Skeletal muscle tissue (tissue), 4 donors: ENCODE data around the gene AIDA. TPM values are rescaled to one million over a fixed set of nuclear protein-coding genes. Genes with fewer than 3 reads are reported as not detected.
A peak's percentile ranks its signal among the peaks of the same experiment; 100 is the strongest.

ENCODE experiments used
- H3K27ac ChIP-seq: one replicate; pipeline ENCODE4 v1.7.0; 2013; ENCODE audit warnings: mild to moderate bottlenecking, low read depth, low read length, inconsistent platforms
- H3K27me3 ChIP-seq, 3 donors: one replicate each; pipeline ENCODE4 v1.7.0; 2013; ENCODE audit warnings: low read length in 3 of 3; ENCODE audit not compliant: control insufficient read depth in 3 of 3, insufficient read depth in 3 of 3
- H3K36me3 ChIP-seq, 3 donors: one replicate each; pipeline ENCODE4 v1.7.0; 2013; ENCODE audit warnings: low read length in 3 of 3; ENCODE audit not compliant: control insufficient read depth in 3 of 3, insufficient read depth in 3 of 3
- H3K4me1 ChIP-seq, 3 donors: one replicate each; pipeline ENCODE4 v1.7.0; 2013; ENCODE audit warnings: low read length in 3 of 3, mild to moderate bottlenecking in 3 of 3; ENCODE audit not compliant: control insufficient read depth in 3 of 3, insufficient read depth in 3 of 3
- H3K4me3 ChIP-seq, 3 donors: one replicate each; pipeline ENCODE4 v1.7.0; 2013; ENCODE audit warnings: low read length in 3 of 3
- H3K9ac ChIP-seq, 3 donors: one replicate each; pipeline ENCODE4 v1.7.0; 2013; ENCODE audit warnings: low read length in 3 of 3, mild to moderate bottlenecking in 3 of 3, moderate library complexity in 2 of 3, low read depth in 1 of 3
- H3K9me3 ChIP-seq, 3 donors: one replicate each; pipeline ENCODE4 v1.7.0; 2013; ENCODE audit warnings: low read length in 3 of 3; ENCODE audit not compliant: control insufficient read depth in 3 of 3
- total RNA-seq: library from RNA; depleted of rRNA; stranded (reverse); fragments of >200 nt; gene quantifications from one replicate; pipeline ENCODE4 v1.2.3, GENCODE V29; 2014
- donor health status: Osteomylitis.

AIDA gene
- total RNA-seq, 1 donor from 2014 or later, result 34.4 TPM

- H3K4me3 ChIP-seq, result no peak overlapping the region
- no peaks in the 10 kb centered on the region for H3K9me3 ChIP-seq
- no peaks in the 10 kb centered on the region for H3K4me1 ChIP-seq
- no peak overlapping the region for H3K27ac ChIP-seq
- H3K9ac ChIP-seq, result no peak overlapping the region
- H3K27me3 ChIP-seq, result no peaks in the 10 kb centered on the region
- H3K36me3 ChIP-seq, result peaks cover 30 to 87% (median 84%) of the 10 kb centered on the region in 3 donors
Observed at GRCh38 chr1:222654849-222655248, 57.4 kb downstream of the AIDA start.

DNA sequence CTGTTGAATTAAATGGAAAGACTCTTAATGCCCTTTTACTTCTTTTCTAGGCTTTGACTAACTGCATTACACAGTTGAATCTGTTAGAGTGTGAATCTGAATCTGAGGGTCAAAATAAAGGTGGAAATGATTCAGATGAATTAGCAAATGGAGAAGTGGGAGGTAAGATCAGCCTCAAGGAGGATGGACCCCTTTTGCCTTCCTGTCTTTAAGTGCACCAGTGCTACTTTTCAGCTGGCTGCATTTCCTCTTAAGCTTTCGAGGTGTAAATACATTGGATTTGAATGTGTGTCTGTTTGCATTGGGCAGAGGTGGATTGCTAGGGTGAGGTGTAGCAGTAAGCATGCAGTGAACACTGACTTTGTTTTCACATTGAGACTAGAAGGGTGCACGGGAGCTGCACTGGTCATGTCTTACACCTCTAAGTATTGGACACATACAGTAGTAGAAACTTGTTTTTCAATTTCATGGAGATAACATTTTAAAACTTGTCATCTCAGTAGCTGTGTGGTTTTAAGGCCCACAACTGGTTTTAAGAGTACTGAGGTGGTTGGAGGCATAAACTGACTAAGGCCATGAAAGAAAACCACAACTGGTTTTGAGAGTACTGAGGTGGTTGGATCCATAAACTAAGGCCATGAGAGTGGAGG, 59.0 kb downstream of the AIDA start:
- Histone ChIP-seq H3K27me3 (no peaks in the 10 kb centered on the region), H3K27ac (no peak overlapping the region), H3K4me1 (no peaks in the 10 kb centered on the region), H3K9ac (no peak overlapping the region), H3K9me3 (no peaks in the 10 kb centered on the region), H3K36me3 (peaks cover 25 to 77% (median 73%) of the 10 kb centered on the region in 3 donors), H3K4me3 (no peak overlapping the region)

GRCh38 chr1:222652676-222653075, 59.6 kb downstream of the AIDA start:
- H3K36me3 ChIP-seq, result peaks cover 25 to 72% (median 70%) of the 10 kb centered on the region in 3 donors
- H3K27me3 ChIP-seq, result no peaks in the 10 kb centered on the region
- H3K9me3 ChIP-seq, result no peaks in the 10 kb centered on the region
- no peak overlapping the region for H3K27ac ChIP-seq
- H3K4me1 ChIP-seq, result no peaks in the 10 kb centered on the region
- H3K9ac ChIP-seq, result no peak overlapping the region
- no peak overlapping the region for H3K4me3 ChIP-seq

- H3K4me3 ChIP-seq, result peak overlapping the region; percentile 96 to 99 (median 98)
- H3K9me3 ChIP-seq, result no peaks in the 10 kb centered on the region
- H3K4me1 ChIP-seq, result peaks cover 6 to 22% (median 15%) of the 10 kb centered on the region in 3 donors
- peaks cover 2 to 17% (median 8%) of the 10 kb centered on the region in 3 donors for H3K36me3 ChIP-seq
- H3K9ac ChIP-seq, result peak overlapping the region; percentile 99
- H3K27ac ChIP-seq, result peak overlapping the region; percentile 96
- H3K27me3 ChIP-seq, result no peaks in the 10 kb centered on the region
Observed at GRCh38 chr1:222644636-222644980, 67.7 kb downstream of the AIDA start.

DNA sequence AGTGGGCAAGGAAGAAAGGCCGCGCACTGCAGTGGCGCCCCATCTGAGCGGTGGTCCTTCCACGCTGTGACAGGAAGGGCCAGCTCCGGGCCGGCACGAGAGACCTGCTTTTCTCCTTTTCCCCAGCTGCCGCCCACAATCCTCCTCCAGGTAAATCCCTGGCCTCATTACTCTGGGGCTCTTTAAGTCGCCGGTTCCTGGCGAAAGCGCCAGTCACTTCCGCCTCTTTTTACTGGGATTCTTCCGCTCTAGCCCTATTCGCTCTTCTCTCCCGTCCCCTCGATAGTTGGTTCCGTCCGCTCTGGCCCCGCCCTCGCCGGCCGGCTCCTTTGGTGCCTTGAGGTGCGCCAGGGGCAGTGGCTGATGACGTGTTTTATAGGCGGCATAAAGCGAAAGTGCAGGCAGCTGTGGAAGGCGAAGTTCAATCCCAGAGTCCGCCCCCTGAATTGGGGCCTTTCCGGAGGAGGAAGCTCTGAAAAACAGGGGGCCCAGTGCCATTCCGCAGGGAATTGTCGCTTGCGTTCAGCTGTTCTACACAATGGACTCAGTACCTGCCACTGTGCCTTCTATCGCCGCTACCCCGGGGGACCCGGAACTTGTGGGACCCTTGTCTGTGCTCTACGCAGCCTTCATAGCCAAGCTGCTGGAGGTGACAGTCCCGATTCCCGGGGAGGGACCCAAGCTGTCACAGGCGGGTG, 68.2 kb downstream of the AIDA start:
- Histone ChIP-seq H3K4me3 (peak overlapping the region; percentile 96 to 99 (median 98)), H3K4me1 (peaks cover 6 to 22% (median 15%) of the 10 kb centered on the region in 3 donors), H3K27me3 (no peaks in the 10 kb centered on the region), H3K36me3 (peaks cover 2 to 20% (median 9%) of the 10 kb centered on the region in 3 donors), H3K9me3 (no peaks in the 10 kb centered on the region), H3K9ac (peak overlapping the region; percentile 99), H3K27ac (peak overlapping the region; percentile 96)

DNA sequence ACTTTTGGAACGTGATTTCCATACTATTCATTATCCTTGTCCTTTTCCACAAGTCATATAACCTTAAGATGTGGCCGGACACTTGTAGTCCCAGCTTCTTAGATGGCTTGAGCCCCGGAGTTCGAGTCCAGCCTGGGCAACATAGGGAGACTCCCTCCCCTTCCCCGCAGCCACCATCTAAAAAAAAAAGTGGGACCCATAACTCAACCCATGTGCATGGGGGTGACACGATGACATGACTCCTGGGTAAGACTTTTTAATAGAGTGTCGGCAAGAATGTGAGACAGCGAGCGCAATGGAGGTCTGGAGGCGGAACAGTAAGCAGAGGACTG, 68.7 kb downstream of the AIDA start:
- Histone ChIP-seq H3K27ac (peak overlapping the region; percentile 96), H3K4me3 (peak overlapping the region; percentile 96 to 99 (median 98)), H3K4me1 (peaks cover 6 to 22% (median 15%) of the 10 kb centered on the region in 3 donors), H3K9me3 (no peaks in the 10 kb centered on the region), H3K27me3 (no peaks in the 10 kb centered on the region), H3K36me3 (peaks cover 2 to 20% (median 9%) of the 10 kb centered on the region in 3 donors), H3K9ac (peak overlapping the region; percentile 99)

- Histone ChIP-seq H3K36me3 (peaks cover 2 to 17% (median 9%) of the 10 kb centered on the region in 3 donors), H3K9ac (no peak overlapping the region), H3K27ac (no peak overlapping the region), H3K9me3 (no peaks in the 10 kb centered on the region), H3K4me1 (peaks cover 6 to 22% (median 15%) of the 10 kb centered on the region in 3 donors), H3K27me3 (no peaks in the 10 kb centered on the region), H3K4me3 (no peak overlapping the region)
Observed at GRCh38 chr1:222642468-222642867, 69.8 kb downstream of the AIDA start.

- no peaks in the 10 kb centered on the region for H3K27me3 ChIP-seq
- peaks cover 6 to 22% (median 15%) of the 10 kb centered on the region in 3 donors for H3K4me1 ChIP-seq
- no peaks in the 10 kb centered on the region for H3K9me3 ChIP-seq
- H3K4me3 ChIP-seq, result no peak overlapping the region
- no peak overlapping the region for H3K27ac ChIP-seq
- peaks cover 2 to 14% (median 9%) of the 10 kb centered on the region in 3 donors for H3K36me3 ChIP-seq
- no peak overlapping the region for H3K9ac ChIP-seq
Observed at GRCh38 chr1:222641269-222641948, 70.9 kb downstream of the AIDA start.

- H3K4me3 ChIP-seq, result no peak overlapping the region
- H3K4me1 ChIP-seq, result no peaks in the 10 kb centered on the region
- H3K27me3 ChIP-seq, result no peaks in the 10 kb centered on the region
- H3K36me3 ChIP-seq, result peaks cover 9 to 45% (median 28%) of the 10 kb centered on the region in 3 donors
- no peak overlapping the region for H3K27ac ChIP-seq
- H3K9me3 ChIP-seq, result no peaks in the 10 kb centered on the region
- H3K9ac ChIP-seq, result no peak overlapping the region
Observed at GRCh38 chr1:222634180-222635013, 77.9 kb downstream of the AIDA start.
